ENCODE results near the gene TEAD3.
"Not testable (repeated sequence)": the region's sequence is repeated elsewhere in the genome, so short reads cannot be mapped to it uniquely, and the experiment has no call there.

TEAD3 gene

DNA sequence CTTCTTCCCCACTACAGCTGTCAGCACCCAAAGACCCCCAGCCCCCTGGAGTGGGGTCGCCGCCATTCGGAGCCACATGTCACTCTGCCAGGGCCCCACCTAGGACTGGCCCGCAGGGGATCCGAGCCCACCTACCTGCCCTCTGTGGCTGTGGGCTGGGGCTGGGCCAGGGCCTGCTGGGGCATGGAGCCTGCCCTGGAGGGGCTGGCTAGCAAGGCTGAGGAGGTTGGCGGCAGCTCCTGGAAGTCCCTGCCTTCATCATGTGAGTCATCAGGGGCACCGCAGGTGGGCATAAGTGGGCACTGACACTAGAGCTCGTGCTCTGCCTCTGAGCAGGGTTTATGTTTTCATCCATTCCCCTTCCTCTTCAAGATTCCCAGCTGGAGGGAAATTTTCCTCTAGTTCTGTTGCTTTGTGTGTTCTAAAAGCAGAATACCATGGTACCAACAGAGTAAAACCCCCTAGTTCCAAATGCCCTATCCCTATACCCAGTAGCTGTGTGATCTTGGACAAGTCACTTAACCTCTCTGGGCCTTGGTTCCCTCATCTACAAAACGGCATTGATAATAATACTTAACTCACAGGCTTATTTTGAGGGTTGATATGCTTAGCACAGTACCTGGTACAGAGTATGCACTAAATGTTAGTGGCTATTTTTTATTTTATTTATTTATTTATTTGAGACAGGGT, 53.4 kb downstream of the TEAD3 start:
- in situ Hi-C loops (cut with MboI; ENCODE audit: low pct_unique_long_range_greater_than_20kb, low sequenced_read_pairs, unreplicated experiment) = loop anchor here (10.0 kb wide), 1 partner anchor 99 kb away; the partner anchor contains the start of gene PPARD
- DNase-seq (ENCODE audit: low spot score) = no peak
- TF ChIP-seq, protein P1, sequence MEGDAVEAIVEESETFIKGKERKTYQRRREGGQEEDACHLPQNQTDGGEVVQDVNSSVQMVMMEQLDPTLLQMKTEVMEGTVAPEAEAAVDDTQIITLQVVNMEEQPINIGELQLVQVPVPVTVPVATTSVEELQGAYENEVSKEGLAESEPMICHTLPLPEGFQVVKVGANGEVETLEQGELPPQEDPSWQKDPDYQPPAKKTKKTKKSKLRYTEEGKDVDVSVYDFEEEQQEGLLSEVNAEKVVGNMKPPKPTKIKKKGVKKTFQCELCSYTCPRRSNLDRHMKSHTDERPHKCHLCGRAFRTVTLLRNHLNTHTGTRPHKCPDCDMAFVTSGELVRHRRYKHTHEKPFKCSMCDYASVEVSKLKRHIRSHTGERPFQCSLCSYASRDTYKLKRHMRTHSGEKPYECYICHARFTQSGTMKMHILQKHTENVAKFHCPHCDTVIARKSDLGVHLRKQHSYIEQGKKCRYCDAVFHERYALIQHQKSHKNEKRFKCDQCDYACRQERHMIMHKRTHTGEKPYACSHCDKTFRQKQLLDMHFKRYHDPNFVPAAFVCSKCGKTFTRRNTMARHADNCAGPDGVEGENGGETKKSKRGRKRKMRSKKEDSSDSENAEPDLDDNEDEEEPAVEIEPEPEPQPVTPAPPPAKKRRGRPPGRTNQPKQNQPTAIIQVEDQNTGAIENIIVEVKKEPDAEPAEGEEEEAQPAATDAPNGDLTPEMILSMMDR (IDR thresholded peaks at IDR 0.05; ENCODE audit: extremely low read depth, insufficient read depth, missing control alignments) = no peak

DNA sequence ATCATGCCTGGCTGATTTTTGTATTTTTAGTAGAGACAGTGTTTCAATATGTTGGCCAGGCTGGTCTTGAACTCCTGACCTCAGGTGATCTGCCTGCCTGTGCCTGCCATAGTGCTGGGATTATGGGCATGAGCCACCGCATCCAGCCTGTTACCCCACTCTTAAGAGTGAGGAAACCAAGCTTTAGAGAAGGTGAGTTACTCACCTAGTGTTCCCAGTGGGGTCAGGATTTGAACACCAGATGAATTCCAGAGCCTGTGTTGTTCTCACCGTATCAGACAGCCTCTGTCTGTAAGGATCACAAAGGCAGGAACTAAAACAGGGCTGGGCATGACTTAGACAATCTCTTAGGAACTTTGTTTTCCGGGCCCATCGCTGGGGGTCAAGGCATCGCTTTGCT, 54.2 kb downstream of the TEAD3 start:
- DNase-seq (ENCODE audit: low spot score) = no peak
- in situ Hi-C loops (cut with MboI; ENCODE audit: low pct_unique_long_range_greater_than_20kb, low sequenced_read_pairs, unreplicated experiment) = loop anchor here (10.0 kb wide), 1 partner anchor 98 kb away; the partner anchor contains the start of gene PPARD
- TF ChIP-seq, protein P1 (IDR thresholded peaks at IDR 0.05; ENCODE audit: extremely low read depth, insufficient read depth, missing control alignments) = no peak

DNA sequence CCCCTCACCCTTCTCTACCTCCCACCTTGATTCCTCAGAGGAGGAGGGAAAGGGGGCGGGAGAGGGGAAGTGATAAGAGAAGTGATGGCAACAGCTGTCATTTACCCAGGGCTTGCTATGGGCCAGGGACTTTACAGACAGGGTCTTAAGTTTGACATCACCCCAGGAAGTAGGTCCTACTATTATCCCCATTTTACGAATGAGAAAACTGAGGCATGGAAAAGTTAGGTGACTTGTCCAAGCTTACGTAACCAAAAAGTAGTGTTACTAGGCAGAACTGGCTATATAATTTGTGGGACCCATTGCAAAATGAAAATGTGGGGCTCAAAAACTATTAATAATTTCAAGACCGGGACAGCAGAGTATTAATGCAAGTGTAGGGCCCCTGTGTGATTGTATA, 55.2 kb downstream of the TEAD3 start:
- in situ Hi-C loops (cut with MboI; ENCODE audit: low pct_unique_long_range_greater_than_20kb, low sequenced_read_pairs, unreplicated experiment) = loop anchor here (10.0 kb wide), 1 partner anchor 97 kb away; the partner anchor contains the start of gene PPARD
- DNase-seq (ENCODE audit: low spot score) = no peak
- TF ChIP-seq, protein P1 (IDR thresholded peaks at IDR 0.05; ENCODE audit: extremely low read depth, insufficient read depth, missing control alignments) = no peak

DNA sequence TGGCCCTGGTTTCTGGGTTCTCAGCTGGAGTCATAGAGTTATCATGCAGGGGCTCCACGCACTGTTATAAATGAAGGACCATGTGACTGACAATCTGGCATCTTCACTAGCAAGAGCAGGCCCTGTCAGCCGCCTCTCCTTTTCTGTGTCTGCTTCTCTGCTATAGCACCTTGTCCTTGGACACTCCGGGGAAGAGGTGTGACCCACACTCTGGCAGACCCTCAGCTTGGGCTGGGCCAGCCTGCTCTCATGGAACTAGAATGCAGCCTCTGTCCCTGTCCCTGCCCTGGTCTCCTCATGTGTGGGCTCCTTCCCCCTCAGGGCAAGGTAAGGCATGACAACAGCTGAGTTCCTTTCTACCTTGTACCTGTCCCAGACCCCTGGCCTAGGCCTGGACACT, 55.7 kb downstream of the TEAD3 start:
- no peak for DNase-seq (ENCODE audit: low spot score)
- in situ Hi-C loops (cut with MboI; ENCODE audit: low pct_unique_long_range_greater_than_20kb, low sequenced_read_pairs, unreplicated experiment) = loop anchor here (10.0 kb wide), 1 partner anchor 96 kb away; the partner anchor contains the start of gene PPARD
- TF ChIP-seq, protein P1 (IDR thresholded peaks at IDR 0.05; ENCODE audit: extremely low read depth, insufficient read depth, missing control alignments) = no peak

DNA sequence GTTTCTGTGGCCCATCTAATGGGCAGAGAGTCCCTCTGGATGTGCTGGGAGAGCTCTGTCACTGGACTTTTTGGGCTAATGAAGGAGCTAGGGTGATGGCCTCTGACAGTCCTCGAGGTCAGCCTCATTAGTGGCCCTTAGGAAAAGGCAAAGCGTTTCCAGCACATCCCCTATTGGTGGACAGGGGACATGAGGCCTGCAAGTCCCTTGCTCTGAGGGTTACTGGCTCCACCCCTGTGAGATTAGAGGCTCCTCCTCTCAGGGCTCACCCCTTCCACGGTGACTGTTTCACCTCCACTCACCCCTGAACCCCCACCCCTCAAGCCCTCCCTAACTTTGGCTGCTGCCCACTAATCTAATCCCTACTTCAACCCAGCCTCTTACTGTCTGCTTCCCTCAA, 57.6 kb downstream of the TEAD3 start:
- TF ChIP-seq, protein P1 (IDR thresholded peaks at IDR 0.05; ENCODE audit: extremely low read depth, insufficient read depth, missing control alignments) = no peak
- DNase-seq (ENCODE audit: low spot score) = no peak
- in situ Hi-C loops (cut with MboI; ENCODE audit: low pct_unique_long_range_greater_than_20kb, low sequenced_read_pairs, unreplicated experiment) = no loop called here

DNA sequence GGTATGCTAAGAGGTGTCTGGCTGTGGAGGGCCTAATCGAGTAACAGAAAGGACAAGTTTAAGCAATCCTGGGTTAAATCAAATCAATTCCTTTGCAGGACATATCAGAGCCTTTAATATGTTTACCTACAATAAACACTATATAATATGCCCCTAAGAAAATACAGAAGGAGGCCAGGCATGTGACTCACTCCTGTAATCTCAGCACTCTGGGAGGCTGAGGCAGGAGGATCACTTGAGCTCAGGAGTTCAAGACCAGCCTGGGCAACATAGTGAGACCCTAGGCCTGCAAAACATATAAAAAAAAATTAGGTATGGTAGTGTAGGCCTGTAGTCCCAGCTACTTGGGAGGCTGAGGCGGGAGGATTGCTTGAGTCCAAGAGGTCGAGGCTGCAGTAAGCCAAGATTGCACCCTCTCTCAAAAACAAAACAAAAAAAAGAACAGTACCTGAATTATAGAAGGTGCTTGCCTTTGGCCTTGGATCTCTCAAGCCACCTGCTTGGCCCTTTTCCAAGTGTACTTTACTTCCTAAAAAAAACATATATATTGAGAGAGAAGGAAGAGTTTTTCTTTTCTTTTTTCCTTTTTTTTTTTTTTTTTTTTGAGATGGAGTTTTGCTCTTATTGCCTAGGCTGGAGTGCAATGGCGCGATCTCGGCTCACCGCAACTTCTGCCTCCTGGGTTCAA, 58.4 kb downstream of the TEAD3 start:
- DNase-seq (ENCODE audit: low spot score); in situ Hi-C loops (cut with MboI; ENCODE audit: low pct_unique_long_range_greater_than_20kb, low sequenced_read_pairs, unreplicated experiment): not testable (repeated sequence)

All from GM13977 (cell line).